ENCODE results near the gene CRAMP1.

Gene CRAMP1

GRCh38 chr16:1597154-1597553 lies 15.0 kb upstream of the CRAMP1 start:
- no peak for DNase-seq

- no peak for DNase-seq
Measured at GRCh38 chr16:1601031-1601430, 11.1 kb upstream of the CRAMP1 start.

- no peak for DNase-seq
Measured at GRCh38 chr16:1601489-1601888, 10.7 kb upstream of the CRAMP1 start.

- no peak for DNase-seq
Measured at GRCh38 chr16:1602285-1602684, 9.9 kb upstream of the CRAMP1 start.

- no peak for DNase-seq
Measured at GRCh38 chr16:1606774-1607173, 5.4 kb upstream of the CRAMP1 start.

- DNase-seq = peak; percentile 22
Measured at GRCh38 chr16:1607971-1608370, 4.2 kb upstream of the CRAMP1 start.

- peak; percentile 97 for DNase-seq
Measured at GRCh38 chr16:1610071-1610898, 1.9 kb upstream of the CRAMP1 start.

- DNase-seq = peak; percentile 41
Measured at GRCh38 chr16:1610899-1611632, 1.1 kb upstream of the CRAMP1 start.

- peak; percentile 70 for DNase-seq
Measured at GRCh38 chr16:1613211-1613622, 1.1 kb downstream of the CRAMP1 start.

- peak; percentile 38 for DNase-seq
Measured at GRCh38 chr16:1613728-1614455, 1.7 kb downstream of the CRAMP1 start.

GRCh38 chr16:1614456-1615102 lies 2.4 kb downstream of the CRAMP1 start:
- peak; percentile 69 for DNase-seq

- DNase-seq = no peak
Measured at GRCh38 chr16:1615761-1616160, 3.6 kb downstream of the CRAMP1 start.

- no peak for DNase-seq
Measured at GRCh38 chr16:1619976-1620375, 7.8 kb downstream of the CRAMP1 start.

- no peak for DNase-seq
Measured at GRCh38 chr16:1620391-1620790, 8.2 kb downstream of the CRAMP1 start.

GRCh38 chr16:1621851-1622250 lies 9.7 kb downstream of the CRAMP1 start:
- no peak for DNase-seq

GRCh38 chr16:1626327-1626726 lies 14.2 kb downstream of the CRAMP1 start:
- no peak for DNase-seq

- no peak for DNase-seq
Measured at GRCh38 chr16:1626776-1627175, 14.6 kb downstream of the CRAMP1 start.

- no peak for DNase-seq
Measured at GRCh38 chr16:1630450-1631213, 18.5 kb downstream of the CRAMP1 start.

- DNase-seq = no peak
Measured at GRCh38 chr16:1631230-1631629, 19.1 kb downstream of the CRAMP1 start.

GRCh38 chr16:1631931-1632637 lies 19.9 kb downstream of the CRAMP1 start:
- no peak for DNase-seq

GRCh38 chr16:1632638-1632970 lies 20.4 kb downstream of the CRAMP1 start:
- no peak for DNase-seq

- DNase-seq = no peak
Measured at GRCh38 chr16:1633310-1633709, 21.1 kb downstream of the CRAMP1 start.

All from hematopoietic multipotent progenitor cell treated with erythropoietin and hydrocortisone succinate and interleukin-3 and kit ligand, for 4 days (in vitro differentiated cells).